HEK293 (cell line): ENCODE measurements around the gene TRIM66.

ENCODE experiments used
- CTCF ChIA-PET: fragments of 350-600 bp; formaldehyde crosslinking; extraction: SDS; loops from one replicate; lab custom pipeline; 2021; ENCODE audit warnings: antibody characterized with exemption; lab: Yijun Ruan, JAX
- POLR2A ChIA-PET: fragments of 300-600 bp; formaldehyde crosslinking; extraction: SDS; loops from one replicate; lab custom pipeline; 2020; ENCODE audit warnings: antibody characterized with exemption, inconsistent platforms; lab: Yijun Ruan, JAX
- H3K27ac ChIP-seq: fragments of 200-500 bp; sonication (Bioruptor generic); 2 replicates; pipeline ENCODE4 v1.5.1; 2014; ENCODE audit warnings: low read depth, low read length, control low read depth, inconsistent platforms; ENCODE audit errors: extremely low read depth
- H3K36me3 ChIP-seq, 2 experiments: fragments of 200-500 bp in 1 of 2; sonication (Bioruptor generic) in 1 of 2; 1 replicate in 1 of 2; 2 replicates in 1 of 2; pipeline ENCODE4 v1.5.1; 2014 to 2017; ENCODE audit warnings: inconsistent platforms in 2 of 2, low read length in 2 of 2; ENCODE audit not compliant: control insufficient read depth in 2 of 2, insufficient read depth in 1 of 2
- H3K4me1 ChIP-seq: fragments of 200-500 bp; sonication (Bioruptor generic); 2 replicates; pipeline ENCODE4 v1.5.1; 2014; ENCODE audit warnings: mild to moderate bottlenecking, low read length, inconsistent platforms; ENCODE audit not compliant: control insufficient read depth, insufficient read depth
- H3K4me3 ChIP-seq: 2 replicates; pipeline ENCODE4 v1.5.1; 2011; ENCODE audit warnings: low read depth, mild to moderate bottlenecking, control low read depth, low read length, moderate library complexity
- H3K9me3 ChIP-seq: fragments of 200-500 bp; sonication (Bioruptor generic); 2 replicates; pipeline ENCODE4 v1.5.1; 2014; ENCODE audit warnings: low read depth, low read length, inconsistent platforms; ENCODE audit not compliant: control insufficient read depth, insufficient read depth
- GFI1B ChIP-seq: fragments of 450-650 bp; formaldehyde crosslinking; IDR thresholded peaks from 2 replicates; pipeline ENCODE4 v1.5.1; 2016; ENCODE audit warnings: missing biosample characterization, missing genetic modification characterization
- KLF16 ChIP-seq: fragments of 450-650 bp; formaldehyde crosslinking; IDR thresholded peaks from 2 replicates; pipeline ENCODE4 v1.5.1; 2017; ENCODE audit warnings: missing biosample characterization, missing genetic modification characterization
- SALL2 ChIP-seq: fragments of 450-650 bp; formaldehyde crosslinking; IDR thresholded peaks from 2 replicates; pipeline ENCODE4 v1.5.0; 2017; ENCODE audit warnings: missing biosample characterization, mild to moderate bottlenecking, missing genetic modification characterization, borderline replicate concordance
- ZNF138 ChIP-seq: fragments of 450-650 bp; formaldehyde crosslinking; IDR thresholded peaks from 2 replicates; pipeline ENCODE4 v1.5.1; 2016; ENCODE audit warnings: missing biosample characterization, missing genetic modification characterization, borderline replicate concordance
- ZNF146 ChIP-seq: fragments of 450-650 bp; formaldehyde crosslinking; IDR thresholded peaks from 2 replicates; pipeline ENCODE4 v1.5.1; 2016; ENCODE audit warnings: missing biosample characterization, missing genetic modification characterization
- ZNF221 ChIP-seq: fragments of 450-650 bp; formaldehyde crosslinking; IDR thresholded peaks from 2 replicates; pipeline ENCODE4 v1.5.1; 2017; ENCODE audit warnings: missing biosample characterization, missing genetic modification characterization, borderline replicate concordance
- ZNF23 ChIP-seq: fragments of 450-650 bp; formaldehyde crosslinking; IDR thresholded peaks from 2 replicates; pipeline ENCODE4 v1.5.1; 2016; ENCODE audit warnings: missing biosample characterization, missing genetic modification characterization, borderline replicate concordance
- ZNF248 ChIP-seq: fragments of 450-650 bp; formaldehyde crosslinking; IDR thresholded peaks from 2 replicates; pipeline ENCODE4 v1.5.1; 2017; ENCODE audit warnings: missing biosample characterization, missing genetic modification characterization
- ZNF324 ChIP-seq: fragments of 450-650 bp; formaldehyde crosslinking; IDR thresholded peaks from 2 replicates; pipeline ENCODE4 v1.5.1; 2016; ENCODE audit warnings: missing biosample characterization, missing genetic modification characterization
- ZNF394 ChIP-seq: fragments of 450-650 bp; formaldehyde crosslinking; IDR thresholded peaks from 2 replicates; pipeline ENCODE4 v1.5.1; 2016; ENCODE audit warnings: missing biosample characterization, missing genetic modification characterization, mild to moderate bottlenecking, moderate library complexity, borderline replicate concordance
- ZNF529 ChIP-seq: fragments of 450-650 bp; formaldehyde crosslinking; IDR thresholded peaks from 2 replicates; pipeline ENCODE4 v1.5.1; 2017; ENCODE audit warnings: missing genetic modification characterization, missing biosample characterization; ENCODE audit not compliant: insufficient replicate concordance
- ZNF555 ChIP-seq: fragments of 450-650 bp; formaldehyde crosslinking; conservative IDR thresholded peaks from 2 replicates; pipeline ENCODE4 v1.5.1; 2017; ENCODE audit warnings: missing biosample characterization, mild to moderate bottlenecking, missing genetic modification characterization, inconsistent platforms
- ZNF785 ChIP-seq: fragments of 450-650 bp; formaldehyde crosslinking; IDR thresholded peaks from 2 replicates; pipeline ENCODE4 v1.5.1; 2016; ENCODE audit warnings: missing biosample characterization, missing genetic modification characterization
- ZNF830 ChIP-seq: fragments of 450-650 bp; IDR thresholded peaks from 2 replicates; pipeline ENCODE4 v1.5.0; 2018; ENCODE audit warnings: missing biosample characterization, missing genetic modification characterization, low read depth, mild to moderate bottlenecking, moderate library complexity
- TF ChIP-seq, protein P1 (sequence below): fragments of 450-650 bp; formaldehyde crosslinking; IDR thresholded peaks from 2 replicates; pipeline ENCODE4 v1.5.1; 2016; ENCODE audit warnings: missing biosample characterization, missing genetic modification characterization
- TF ChIP-seq, protein P2 (sequence below): fragments of 450-650 bp; formaldehyde crosslinking; IDR thresholded peaks from 2 replicates; pipeline ENCODE4 v1.5.1; 2017; ENCODE audit warnings: missing biosample characterization, missing genetic modification characterization
- TF ChIP-seq, protein P3 (sequence below): fragments of 450-650 bp; formaldehyde crosslinking; IDR thresholded peaks from 2 replicates; pipeline ENCODE4 v1.5.1; 2016; ENCODE audit warnings: missing biosample characterization, missing genetic modification characterization
- TF ChIP-seq, protein P4 (sequence below): fragments of 450-650 bp; formaldehyde crosslinking; IDR thresholded peaks from 2 replicates; pipeline ENCODE4 v1.5.1; 2016; ENCODE audit warnings: missing biosample characterization, missing genetic modification characterization, borderline replicate concordance
- TF ChIP-seq, protein P5 (sequence below): fragments of 450-650 bp; IDR thresholded peaks from 2 replicates; pipeline ENCODE4 v1.5.1; 2018; ENCODE audit warnings: missing biosample characterization, mild to moderate bottlenecking, missing genetic modification characterization

The TRIM66 gene

DNA sequence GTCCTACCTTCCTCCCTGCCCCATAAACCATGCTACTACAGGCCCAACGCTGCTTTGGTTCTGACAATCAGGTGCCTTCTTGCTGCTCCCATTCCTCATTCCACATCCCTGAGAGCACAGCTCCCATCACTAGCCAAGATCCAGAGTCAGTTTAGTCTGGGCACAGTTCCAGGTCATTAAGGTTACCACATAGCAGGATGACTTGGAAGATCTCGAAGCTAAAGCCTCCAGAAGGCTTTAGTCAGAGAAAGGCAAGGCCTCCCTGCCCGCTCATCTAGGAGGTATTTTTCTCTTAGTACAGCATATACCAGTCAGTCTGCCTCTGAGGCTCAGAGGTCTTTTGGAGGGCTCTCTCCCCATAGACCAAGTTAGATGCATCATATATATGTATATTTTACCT lies 30.3 kb downstream of the TRIM66 start (continued):
- TF ChIP-seq, protein P1, sequence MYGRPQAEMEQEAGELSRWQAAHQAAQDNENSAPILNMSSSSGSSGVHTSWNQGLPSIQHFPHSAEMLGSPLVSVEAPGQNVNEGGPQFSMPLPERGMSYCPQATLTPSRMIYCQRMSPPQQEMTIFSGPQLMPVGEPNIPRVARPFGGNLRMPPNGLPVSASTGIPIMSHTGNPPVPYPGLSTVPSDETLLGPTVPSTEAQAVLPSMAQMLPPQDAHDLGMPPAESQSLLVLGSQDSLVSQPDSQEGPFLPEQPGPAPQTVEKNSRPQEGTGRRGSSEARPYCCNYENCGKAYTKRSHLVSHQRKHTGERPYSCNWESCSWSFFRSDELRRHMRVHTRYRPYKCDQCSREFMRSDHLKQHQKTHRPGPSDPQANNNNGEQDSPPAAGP (tag by site-specific recombination), result no peak
- TF ChIP-seq, all 188 proteins: peak for 0

DNA sequence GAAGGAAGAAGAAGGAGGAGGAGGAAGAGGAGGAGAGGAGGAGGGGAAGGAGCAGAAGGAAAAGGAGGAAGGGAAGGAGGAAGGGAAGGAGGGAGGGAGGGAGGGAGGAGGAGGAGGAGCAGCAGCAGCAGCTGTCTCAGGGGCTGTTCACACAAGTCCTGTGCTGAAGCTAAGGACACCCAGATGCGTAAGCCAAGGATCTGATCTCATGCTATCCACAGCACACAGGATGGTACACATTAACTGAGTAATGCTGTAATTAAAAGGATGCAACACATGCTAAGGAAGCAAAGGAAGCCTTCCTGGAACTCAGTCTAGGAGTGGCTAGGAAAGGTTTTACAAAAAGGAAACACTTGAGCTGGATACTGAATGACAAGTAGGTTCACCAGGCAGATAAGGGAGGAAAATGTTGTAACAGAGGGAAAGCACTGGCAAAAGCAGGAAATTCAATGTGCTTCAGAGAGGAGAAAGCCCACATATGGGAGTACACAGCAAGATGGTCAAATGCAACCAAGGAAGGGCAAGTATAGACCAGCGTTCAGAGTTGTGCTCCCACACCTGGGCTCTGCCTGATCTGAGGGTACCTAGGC lies 32.0 kb downstream of the TRIM66 start:
- ChIA-PET CTCF (no interaction called here), POLR2A (no interaction called here)
- Histone ChIP-seq H3K36me3 (peaks cover 0 to 39% of the 10 kb centered on the region in 2 experiments; a peak in 1 of 3 replicates), H3K4me1 (no peaks in the 10 kb centered on the region), H3K9me3 (no peaks in the 10 kb centered on the region), H3K27ac (no peak overlapping the region), H3K4me3 (no peak overlapping the region)
- no peak for TF ChIP-seq ZNF529 (tag by site-specific recombination)
- TF ChIP-seq, protein P2, sequence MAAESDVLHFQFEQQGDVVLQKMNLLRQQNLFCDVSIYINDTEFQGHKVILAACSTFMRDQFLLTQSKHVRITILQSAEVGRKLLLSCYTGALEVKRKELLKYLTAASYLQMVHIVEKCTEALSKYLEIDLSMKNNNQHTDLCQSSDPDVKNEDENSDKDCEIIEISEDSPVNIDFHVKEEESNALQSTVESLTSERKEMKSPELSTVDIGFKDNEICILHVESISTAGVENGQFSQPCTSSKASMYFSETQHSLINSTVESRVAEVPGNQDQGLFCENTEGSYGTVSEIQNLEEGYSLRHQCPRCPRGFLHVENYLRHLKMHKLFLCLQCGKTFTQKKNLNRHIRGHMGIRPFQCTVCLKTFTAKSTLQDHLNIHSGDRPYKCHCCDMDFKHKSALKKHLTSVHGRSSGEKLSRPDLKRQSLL (tag by site-specific recombination), result no peak
- no peak for TF ChIP-seq ZNF324 (tag by site-specific recombination)
- TF ChIP-seq SALL2 (tag by site-specific recombination), result no peak
- TF ChIP-seq GFI1B, result no peak
- TF ChIP-seq, protein P3, sequence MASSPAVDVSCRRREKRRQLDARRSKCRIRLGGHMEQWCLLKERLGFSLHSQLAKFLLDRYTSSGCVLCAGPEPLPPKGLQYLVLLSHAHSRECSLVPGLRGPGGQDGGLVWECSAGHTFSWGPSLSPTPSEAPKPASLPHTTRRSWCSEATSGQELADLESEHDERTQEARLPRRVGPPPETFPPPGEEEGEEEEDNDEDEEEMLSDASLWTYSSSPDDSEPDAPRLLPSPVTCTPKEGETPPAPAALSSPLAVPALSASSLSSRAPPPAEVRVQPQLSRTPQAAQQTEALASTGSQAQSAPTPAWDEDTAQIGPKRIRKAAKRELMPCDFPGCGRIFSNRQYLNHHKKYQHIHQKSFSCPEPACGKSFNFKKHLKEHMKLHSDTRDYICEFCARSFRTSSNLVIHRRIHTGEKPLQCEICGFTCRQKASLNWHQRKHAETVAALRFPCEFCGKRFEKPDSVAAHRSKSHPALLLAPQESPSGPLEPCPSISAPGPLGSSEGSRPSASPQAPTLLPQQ, result no peak
- TF ChIP-seq, protein P4, sequence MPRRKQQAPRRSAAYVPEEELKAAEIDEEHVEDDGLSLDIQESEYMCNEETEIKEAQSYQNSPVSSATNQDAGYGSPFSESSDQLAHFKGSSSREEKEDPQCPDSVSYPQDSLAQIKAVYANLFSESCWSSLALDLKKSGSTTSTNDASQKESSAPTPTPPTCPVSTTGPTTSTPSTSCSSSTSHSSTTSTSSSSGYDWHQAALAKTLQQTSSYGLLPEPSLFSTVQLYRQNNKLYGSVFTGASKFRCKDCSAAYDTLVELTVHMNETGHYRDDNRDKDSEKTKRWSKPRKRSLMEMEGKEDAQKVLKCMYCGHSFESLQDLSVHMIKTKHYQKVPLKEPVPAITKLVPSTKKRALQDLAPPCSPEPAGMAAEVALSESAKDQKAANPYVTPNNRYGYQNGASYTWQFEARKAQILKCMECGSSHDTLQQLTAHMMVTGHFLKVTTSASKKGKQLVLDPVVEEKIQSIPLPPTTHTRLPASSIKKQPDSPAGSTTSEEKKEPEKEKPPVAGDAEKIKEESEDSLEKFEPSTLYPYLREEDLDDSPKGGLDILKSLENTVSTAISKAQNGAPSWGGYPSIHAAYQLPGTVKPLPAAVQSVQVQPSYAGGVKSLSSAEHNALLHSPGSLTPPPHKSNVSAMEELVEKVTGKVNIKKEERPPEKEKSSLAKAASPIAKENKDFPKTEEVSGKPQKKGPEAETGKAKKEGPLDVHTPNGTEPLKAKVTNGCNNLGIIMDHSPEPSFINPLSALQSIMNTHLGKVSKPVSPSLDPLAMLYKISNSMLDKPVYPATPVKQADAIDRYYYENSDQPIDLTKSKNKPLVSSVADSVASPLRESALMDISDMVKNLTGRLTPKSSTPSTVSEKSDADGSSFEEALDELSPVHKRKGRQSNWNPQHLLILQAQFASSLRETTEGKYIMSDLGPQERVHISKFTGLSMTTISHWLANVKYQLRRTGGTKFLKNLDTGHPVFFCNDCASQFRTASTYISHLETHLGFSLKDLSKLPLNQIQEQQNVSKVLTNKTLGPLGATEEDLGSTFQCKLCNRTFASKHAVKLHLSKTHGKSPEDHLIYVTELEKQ, result no peak
- TF ChIP-seq ZNF785, result no peak
- no peak for TF ChIP-seq ZNF23 (tag by site-specific recombination)
- TF ChIP-seq, protein P5, sequence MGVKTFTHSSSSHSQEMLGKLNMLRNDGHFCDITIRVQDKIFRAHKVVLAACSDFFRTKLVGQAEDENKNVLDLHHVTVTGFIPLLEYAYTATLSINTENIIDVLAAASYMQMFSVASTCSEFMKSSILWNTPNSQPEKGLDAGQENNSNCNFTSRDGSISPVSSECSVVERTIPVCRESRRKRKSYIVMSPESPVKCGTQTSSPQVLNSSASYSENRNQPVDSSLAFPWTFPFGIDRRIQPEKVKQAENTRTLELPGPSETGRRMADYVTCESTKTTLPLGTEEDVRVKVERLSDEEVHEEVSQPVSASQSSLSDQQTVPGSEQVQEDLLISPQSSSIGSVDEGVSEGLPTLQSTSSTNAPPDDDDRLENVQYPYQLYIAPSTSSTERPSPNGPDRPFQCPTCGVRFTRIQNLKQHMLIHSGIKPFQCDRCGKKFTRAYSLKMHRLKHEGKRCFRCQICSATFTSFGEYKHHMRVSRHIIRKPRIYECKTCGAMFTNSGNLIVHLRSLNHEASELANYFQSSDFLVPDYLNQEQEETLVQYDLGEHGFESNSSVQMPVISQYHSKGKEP (tag by site-specific recombination), result no peak
- no peak for TF ChIP-seq ZNF146 (tag by site-specific recombination)
- TF ChIP-seq ZNF394 (tag by site-specific recombination), result no peak
- no peak for TF ChIP-seq ZNF221 (tag by site-specific recombination)
- TF ChIP-seq ZNF138 (tag by site-specific recombination), result no peak
- TF ChIP-seq ZNF830, result no peak
- no peak for TF ChIP-seq ZNF248 (tag by site-specific recombination)
- no peak for TF ChIP-seq ZNF555 (tag by site-specific recombination)
- TF ChIP-seq KLF16 (tag by site-specific recombination), result no peak
